Glomerular visceral epithelial cell (primary cell): ENCODE data around the gene INPP5A.
"Not testable (repeated sequence)": the region's sequence is repeated elsewhere in the genome, so short reads cannot be mapped to it uniquely, and the experiment has no call there.

Experiments used
- DNase-seq: peaks from one replicate; pipeline ENCODE4 v3.0.0-alpha.2; 2016; ENCODE audit errors: extremely low spot score

Gene INPP5A

DNA sequence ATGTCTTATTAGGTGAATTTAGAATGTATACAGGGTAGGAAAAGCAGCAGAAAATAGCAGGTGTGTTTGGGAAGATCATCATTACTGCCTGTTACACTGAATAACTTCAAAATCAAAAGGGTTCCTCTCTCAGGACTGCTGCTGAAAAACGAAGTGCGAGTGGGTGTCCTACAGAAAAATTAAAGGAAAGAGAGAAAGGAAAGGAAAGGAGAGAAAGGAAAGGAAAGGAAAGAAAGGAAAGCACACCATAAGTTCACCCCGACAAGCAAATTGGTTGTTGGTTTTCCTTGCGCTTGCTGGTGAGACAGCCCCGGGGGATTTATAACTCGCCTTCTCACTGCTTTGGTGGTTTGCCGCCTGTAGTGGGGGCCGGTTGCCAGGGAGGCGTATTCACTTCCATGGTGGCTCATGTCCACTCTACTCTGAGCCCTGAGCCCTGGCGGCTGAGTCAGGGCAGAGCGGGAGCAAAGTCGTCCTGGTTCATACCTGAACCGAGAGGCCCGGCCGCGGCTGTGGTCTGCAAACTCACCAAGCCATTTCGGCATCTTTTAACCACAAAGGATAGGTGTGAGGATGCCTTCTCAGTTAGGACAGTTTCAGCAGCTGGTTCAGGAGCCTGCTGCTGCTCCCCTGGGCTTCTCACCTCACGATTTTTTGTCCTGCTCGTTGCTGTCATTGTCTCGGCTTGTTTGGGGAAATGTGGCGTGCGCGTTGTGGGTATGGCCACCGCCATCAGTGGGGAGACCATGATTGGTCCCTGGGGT is 26.1 kb downstream of the INPP5A start:
- DNase-seq: no peak

DNA sequence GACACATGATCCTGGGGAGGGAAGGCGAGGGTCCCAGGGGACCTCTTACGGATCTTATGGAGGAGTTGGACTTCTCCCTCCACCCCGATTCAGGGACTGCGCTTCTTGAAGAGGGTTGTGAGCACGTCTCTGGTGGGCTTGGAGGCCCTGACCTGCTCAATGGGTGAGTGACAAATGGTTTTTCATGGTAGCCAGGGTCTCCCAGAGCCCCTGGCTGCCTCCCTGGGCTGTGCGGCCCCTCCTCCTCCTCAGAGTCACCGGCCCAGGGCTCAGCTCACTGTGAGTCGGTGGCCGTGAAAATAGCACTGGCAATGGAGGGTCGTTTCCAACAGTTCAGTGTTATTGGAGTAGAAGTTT is 26.6 kb downstream of the INPP5A start:
- DNase-seq: no peak

DNA sequence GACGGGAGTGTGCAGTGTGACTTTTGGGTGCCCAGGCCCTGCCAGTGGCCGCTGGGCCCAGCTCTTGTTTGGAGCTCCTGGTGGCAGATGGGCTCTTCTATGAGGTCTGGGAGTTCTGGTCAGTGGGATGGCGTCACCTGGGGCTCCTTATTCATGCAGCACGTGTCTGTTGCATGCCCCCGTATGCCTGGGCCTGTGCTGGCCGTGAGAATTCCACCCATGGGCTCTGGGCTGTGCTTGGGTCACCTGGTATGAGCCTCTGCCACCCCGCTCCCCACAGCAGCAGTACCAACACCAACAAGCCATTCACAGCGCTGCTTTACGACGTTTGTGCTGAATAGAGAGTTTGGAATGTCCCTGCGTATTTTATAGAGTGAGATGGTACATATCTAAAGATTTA is 27.1 kb downstream of the INPP5A start:
- no peak for DNase-seq

DNA sequence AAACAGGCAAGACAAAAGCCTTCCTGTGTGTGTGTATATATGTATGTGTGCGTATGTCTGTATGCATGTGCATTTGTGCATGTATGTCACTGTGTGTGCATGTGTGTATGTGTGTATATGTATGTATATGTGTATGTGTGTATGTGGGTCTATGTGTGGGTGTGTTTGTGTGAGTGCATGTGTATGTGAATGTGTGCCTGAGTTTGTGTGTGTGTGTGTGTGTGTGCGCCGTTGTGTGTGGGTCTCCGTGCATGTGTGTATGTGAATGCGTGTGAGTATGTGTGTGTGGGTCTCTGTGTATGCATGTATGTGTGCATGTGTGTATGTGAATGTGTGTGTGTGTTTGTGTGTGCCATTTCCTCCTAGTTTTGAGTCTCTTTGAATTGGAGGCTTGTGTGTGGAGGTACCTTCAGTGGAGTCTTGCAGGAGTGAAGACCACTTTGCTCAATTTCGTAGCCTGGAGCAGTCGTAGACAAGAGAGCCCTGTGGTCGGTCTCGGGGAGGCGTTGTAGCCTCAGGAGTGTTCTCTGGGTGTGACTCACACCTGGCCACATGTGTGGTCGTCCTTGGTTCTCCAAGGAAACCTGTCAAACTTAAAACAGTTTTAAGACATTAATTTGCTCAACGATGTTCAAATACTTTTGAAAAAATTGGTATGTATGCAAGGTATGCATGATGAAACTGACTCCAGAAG is 28.1 kb downstream of the INPP5A start:
- no peak for DNase-seq

GRCh38 chr10:132566892-132567291 is 29.3 kb downstream of the INPP5A start:
- no peak for DNase-seq

- DNase-seq: no peak
Observed at GRCh38 chr10:132570265-132570664, 32.7 kb downstream of the INPP5A start.

DNA sequence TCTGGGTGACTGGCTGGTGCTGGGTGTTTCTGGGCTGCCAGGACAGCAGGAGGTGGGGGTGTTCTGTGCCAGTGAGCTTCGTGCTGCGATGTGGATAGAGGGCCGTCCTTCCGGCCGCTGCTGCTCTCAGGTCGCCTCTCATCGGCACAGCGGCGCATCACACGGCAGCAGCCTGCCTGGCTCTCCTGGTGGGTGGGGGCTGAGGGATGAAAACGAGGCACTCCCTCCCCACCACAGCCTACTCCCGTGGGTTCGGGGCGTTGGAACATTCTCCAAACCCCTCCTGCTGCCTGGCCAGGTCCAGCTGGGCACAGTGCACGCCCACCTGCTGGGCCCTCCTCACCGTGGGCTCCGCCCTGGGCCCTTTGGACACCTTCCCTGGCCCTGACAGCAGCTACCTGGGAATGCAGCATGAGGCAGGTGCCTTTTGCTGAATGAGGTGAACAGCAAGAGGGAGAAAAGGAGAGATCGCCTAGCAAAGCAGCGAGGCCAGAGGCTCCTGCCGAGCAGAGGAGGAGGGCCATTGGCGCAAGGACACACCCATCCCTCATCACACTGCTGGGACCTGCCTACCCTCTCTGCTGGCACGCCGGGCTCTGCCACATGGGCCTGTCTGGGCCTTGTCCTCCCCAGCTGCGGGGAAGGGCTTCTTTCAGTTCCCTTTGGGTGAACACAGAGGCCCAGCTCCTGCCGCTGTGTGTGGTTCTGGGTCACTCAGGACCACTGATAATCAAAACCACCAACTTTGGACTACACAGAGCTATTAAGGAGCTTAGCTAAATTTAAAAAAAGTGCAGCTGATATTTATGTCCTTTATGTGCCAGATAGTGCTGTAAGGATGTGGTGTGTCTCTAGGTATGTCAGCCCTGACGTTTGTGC is 33.4 kb downstream of the INPP5A start:
- DNase-seq: no peak

DNA sequence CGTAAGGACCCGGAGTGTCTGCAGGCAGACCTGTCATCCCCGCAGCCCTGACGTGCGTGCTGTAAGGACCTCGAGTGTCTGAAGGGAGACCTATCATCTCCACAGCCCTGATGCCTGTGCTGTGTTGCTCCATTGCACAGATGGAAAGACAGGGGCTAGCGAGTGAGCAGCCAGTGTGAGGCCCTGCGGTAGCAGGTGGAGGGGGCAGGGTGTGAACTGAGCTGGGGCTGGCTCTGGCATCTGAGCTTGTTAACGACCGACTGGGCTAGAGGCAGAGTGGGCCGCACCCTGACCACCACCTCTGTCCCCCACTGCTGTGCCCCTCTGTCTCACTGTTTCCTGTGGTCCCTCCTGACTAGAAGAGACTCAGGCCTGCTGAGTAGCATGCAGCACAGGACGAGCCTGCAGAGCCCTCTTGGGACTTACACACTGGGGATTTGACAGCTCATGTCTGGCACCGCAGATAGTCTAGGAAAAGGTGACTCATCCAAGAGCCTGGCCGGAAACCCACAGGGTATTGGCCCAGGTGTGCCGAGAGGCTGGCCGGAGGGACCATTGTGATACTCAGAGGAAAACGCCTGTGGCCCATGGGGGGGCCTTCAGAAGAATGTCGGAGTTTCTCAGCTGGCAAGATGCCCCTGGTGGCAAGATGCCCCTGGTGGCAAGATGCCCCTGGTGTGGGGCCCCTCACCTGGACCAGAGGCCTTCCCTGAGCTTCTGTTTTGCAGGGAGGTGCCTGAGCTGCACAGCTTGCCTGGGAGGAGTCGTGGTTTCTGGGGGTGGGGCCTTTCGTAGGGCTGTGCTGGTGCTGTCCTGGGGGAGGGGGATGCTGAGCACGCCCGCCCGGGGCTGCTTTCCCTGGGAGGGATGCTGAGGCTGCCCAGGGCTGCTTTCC is 34.3 kb downstream of the INPP5A start:
- DNase-seq: peak; percentile 93

DNA sequence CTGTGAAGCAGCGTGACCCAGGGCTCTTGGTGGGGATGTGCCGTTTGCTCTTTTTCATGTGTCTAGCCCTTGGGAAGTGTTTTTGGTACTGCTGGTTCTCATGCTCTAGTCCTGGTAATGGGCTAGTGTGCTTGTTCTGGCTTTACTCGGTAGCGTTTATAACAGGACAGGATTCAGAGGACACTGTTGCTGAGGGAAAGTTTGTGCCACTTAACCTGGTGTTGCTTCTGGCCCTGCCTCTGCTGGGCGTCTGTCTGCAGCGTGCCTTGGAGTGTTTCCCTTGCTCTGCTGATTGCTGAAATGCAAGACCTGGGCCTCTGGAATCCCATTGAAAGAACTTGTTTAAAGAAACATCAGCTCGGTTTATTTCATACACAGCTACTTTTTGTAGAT is 35.0 kb downstream of the INPP5A start:
- peak; percentile 26 for DNase-seq

- not testable (repeated sequence) for DNase-seq
Observed at GRCh38 chr10:132572946-132573345, 35.4 kb downstream of the INPP5A start.

DNA sequence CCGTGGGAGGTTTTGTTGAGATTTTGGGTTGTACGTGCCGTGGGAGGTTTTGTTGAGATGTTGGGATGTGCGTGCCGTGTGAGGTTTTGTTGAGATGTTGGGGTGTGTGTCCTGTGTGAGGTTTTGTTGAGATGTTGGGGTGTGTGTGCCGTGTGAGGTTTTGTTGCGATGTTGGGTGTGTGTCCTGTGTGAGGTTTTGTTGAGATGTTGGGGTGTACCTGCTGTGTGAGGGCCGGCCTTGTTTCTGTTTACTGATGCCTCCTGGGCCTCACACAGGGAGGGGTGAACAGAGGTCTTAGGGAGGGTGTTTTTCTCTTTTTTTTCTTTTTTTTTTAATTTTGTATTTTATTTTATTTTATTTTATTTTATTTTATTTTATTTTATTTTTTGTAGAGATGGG is 36.7 kb downstream of the INPP5A start:
- DNase-seq: no peak

- peak; percentile 76 for DNase-seq
Observed at GRCh38 chr10:132574783-132575319, 37.3 kb downstream of the INPP5A start.

DNA sequence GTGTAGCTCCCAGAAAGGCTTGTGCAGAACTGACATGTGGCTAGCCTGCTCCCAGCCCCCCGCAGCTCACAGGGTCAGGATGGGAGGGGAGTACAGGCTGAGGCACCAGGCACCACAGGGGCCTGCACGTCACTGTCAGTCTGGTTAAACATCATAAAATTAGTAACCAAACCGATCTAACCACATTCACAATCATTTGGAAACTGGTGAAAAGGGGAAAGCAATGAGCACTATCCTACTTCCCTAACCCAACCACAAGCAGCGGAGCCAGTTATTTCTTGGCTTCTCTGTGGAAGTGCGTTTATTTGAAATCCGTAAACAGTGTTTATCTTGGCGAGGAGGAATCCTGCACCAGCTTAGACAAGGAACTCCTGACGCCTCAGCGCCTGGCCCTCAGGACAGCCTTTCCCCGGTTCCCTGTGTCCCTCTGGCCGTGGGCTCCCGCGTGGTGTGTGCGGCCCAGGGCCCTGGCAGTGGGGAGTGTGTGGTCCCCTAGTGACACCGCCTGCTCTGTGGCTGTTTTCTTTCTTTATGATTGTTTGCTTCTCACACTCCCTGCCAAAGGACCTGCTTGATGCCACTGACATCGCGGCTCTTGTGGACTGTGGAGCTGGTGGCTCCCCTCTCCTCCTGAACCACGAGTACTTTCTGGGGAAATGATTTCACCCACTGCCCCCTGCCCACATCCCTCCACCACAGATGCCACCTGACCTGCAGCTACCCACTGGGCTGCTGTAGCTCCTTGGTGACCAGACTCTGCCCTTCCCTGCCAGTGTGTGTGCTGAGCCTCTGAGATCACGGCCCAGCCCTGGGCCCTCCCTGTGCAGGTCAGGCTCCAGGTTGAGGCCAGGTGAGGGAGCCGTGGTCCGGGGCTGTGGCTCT is 38.0 kb downstream of the INPP5A start:
- peak; percentile 81 for DNase-seq

DNA sequence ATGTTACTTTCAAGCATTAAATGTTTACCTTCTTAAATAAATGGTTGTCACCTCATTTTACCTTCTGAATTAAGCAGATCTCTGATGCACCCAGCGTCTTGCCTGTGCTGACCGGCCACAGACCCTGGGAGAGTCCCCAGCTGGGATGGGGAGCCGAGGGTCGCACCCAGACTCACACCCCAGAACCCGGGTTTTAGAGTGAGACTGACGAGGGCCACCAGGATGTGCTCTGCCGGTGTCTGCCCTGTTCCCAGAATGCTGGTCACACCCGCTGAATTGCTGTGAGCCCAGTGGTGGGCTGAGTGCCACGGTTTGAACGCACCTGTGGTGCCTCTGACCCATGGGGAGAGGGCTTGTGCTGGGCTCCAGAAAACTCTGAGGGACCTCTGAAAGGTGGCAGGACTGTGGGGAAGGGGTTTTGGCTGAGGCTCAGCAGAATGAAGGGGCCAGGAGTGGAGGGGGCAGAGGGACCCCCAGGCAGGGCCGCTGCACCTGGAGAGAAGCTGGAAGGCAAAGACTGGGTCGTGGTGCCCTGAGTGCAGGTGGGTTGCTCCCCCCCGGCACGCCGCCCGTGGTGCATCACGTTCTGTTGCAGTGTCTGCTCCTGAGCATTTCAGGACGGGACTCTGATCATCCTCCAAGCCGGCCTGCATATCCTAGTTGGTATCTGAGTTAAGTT is 39.2 kb downstream of the INPP5A start:
- no peak for DNase-seq

- DNase-seq: peak; percentile 17
Observed at GRCh38 chr10:132577350-132578003, 39.9 kb downstream of the INPP5A start.

- no peak for DNase-seq
Observed at GRCh38 chr10:132578287-132578951, 40.8 kb downstream of the INPP5A start.

GRCh38 chr10:132579027-132579859 is 41.7 kb downstream of the INPP5A start:
- no peak for DNase-seq

DNA sequence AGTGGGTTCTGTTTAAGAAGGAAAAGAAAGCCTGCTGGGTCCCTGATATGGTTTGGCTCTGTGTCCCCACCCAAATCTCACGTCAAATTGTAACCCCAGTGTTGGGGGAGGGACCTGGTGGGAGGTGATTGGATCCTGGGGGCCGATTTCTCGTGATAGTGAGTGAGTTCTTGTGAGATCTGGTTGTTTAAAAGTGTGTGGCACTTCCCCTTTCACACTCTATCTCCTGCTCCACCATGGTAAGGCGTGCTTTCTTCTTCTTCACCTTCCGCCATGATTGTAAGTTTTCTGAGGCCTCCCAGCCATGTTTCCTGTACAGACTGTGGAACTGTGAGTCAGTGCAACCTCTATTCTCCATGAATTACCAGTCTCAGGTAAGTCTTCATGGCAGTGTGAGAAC is 42.6 kb downstream of the INPP5A start:
- DNase-seq: no peak
